Iris pigment epithelial cell (primary cell): ENCODE measurements around the gene FOXD2.
A peak's percentile ranks its signal among the peaks of the same experiment; 100 is the strongest.

ENCODE experiments used
- DNase-seq: peaks from one replicate; pipeline ENCODE4 v3.0.0-alpha.2; 2011; ENCODE audit warnings: low read depth

Gene FOXD2

DNA sequence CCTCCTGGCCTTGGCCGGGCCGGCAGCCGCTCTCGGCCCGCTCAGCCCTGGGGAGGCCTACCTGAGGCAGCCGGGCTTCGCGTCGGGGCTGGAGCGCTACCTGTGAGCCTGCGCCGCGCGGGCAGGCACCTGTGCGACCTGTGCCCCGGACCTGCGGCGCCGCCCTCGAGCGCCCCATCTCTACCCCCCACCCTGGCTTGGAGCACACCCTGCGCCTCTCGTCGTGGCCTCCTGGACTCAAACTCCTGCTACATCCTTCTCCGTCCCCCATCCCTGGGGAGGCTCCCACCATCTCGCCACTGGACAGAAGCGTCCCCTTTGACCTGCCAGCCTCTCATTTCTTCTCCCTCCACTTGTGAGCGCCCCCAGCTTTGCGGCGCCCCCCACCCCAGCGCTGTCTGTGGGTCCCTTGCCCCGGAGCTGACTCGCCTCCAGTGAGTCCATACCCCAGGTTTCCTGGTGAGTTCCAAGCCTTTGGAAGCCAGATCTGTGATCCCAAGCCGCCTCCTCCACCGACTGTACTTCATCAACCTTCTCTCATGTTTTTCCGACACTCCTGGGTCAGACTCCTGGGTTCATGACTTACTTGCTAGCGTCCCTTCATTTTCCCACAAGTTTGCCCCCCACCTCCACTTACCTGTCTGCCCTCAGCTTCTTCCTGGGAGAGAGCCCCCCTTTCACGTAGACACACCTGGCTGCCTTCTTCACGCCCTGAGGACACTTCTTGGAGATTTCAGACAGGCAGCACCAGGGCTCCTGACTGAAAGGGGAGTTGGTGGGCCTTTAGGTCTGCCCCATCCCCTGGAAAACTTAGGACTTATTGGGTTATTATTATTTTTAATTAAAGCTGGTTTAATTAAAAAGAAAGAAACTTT lies 20.4 kb upstream of the FOXD2 start:
- no peak for DNase-seq

DNA sequence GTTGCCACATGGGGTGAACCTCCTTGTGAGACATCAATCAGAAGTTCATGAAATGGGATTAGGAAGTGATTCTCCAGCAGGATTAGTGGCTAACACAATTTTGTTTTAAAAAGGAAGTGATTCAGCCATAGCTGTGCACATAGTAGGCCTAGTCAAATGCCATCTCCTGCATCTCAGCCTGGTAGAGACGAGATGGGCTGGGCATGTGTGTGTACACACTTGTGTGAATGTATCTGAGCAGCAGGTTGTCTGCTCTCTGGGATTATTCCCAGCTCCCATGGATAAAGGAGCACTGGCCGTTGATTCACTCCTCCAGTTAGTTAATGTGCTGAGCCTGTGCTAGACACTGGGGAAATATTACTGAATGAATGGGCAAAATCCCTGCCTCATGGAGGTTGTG lies 19.7 kb upstream of the FOXD2 start:
- DNase-seq, result no peak

- no peak for DNase-seq
Observed at GRCh38 chr1:47418681-47419325, 19.0 kb upstream of the FOXD2 start.

DNA sequence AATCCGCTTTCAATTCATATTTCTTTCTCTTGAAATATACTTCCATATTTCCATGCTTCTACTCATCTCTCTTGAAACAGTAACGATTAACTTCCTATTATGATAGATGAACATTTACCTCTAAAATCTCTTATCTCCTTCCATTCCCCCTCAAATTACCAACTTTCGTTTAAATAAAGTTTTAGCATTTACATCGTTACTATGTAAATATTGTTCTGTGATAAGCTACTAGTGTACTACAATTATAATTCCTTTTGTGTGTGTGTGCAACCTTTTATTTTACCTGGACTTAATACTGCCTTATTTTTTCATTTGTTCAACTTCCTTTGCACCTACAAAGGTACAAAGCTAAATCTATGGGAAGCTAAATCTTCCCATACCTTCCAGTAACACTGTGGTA lies 17.3 kb upstream of the FOXD2 start:
- no peak for DNase-seq

DNA sequence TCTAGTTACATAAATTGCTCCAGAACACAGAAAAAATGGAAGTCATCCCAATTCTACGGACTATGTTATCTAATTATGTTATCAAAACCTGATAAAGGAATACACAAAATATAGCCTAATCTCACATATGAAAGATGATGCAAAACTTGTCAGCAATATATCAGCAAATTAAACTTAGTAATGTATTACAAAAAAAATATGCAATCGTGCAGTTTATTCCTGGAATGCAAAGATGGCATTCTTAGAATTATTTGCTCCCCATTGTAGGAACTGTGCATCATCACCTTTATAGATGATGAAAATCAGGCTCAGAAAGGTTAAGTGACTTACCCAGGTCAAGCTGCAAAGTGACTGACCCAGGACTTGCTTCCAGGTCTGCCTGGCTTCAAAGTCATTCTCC lies 14.0 kb upstream of the FOXD2 start:
- no peak for DNase-seq

DNA sequence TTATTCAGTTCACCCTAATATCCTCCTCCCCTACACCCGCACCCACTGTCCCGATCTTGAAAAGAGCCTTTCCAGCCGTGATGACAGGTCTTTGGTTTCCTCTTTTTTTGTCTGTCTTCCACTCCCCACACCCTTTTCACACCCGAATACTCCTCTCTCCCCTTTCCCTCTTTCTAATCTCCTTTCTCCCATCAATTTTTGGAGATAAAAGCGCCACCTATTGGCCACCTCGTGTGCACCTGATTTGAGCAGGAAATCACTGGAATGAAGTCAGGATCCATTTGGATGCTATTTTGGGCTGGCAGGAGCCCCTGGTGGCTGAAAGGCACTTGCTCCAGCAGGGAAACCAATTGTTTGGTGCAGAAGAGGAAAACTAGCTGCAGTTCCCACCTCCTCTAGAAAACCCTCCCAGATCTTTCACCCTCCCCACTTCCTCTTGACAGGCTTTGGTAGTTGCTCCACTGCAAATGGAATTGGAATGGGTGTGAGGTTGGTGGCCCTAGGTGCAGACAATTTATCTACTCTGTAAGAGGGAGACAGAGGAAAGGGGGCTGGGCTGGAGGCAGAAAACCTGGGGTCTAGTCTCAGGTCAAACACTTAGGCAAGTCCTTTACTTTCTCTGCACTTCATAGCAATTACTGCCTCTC lies 13.4 kb upstream of the FOXD2 start:
- no peak for DNase-seq

DNA sequence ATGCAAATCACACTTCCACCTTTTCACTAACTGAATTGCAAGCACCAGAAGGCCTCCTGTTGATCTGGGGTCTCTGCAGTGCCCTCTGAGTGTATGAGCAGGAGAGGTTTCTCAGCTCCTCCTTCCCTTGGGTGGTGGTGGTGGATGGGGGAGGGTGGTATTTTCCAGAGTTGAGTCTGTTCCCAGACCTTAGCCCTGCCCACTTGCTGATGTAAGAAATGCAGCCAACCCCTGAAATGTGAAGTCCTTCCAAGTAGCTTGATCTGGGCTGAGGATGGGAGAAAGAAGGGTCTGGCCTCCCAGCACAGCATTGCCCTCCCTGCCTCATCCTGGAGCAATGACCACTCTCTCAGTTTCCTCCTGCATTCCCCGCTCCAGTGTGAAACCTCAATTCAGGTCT lies 6.3 kb upstream of the FOXD2 start:
- peak; percentile 90 for DNase-seq

DNA sequence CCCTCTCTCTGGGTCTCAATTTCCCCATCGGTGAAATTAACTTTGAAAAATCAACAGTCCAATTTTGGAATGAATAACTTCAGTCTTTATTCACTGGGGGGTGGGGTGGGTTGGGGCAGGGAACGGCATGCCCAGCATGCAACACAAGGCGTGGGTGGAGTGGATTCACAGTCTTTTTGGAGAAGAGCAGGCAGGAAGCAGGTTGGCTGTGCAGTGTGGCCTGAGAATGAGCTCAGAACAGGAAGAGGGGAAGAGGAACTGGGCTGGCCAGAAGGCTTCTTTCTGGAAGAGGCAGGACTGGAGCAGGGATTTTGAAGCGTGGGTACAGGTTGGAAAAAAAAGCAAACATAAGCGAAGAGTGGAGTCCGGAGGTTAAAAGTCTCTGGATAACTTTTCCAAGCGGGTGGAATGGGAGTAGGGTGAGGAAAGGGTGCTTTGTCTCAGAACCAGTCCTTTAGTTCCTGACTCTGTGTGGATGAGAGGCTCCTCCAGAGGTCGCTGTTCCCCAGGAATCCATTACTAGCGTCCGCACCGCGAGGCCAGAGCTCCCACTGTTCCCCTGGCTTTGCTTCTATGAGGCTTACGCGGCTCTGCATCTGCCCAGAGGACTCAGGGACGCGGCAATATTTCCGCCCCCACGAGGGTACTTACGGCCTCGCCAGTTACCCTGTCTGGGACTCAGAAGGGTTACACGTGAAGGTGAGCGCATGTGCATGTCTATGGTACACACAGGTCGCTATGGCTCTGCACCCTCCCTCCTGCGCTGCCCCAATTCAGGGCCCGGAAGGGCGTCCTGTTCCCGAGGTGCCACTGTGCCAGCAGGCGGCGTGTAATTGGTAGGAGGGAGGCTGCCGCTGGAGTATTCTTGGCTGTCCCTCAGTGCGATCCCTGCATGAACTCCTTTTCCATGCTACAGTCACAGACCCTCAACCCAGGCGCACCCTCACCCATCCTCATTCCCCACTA lies 5.5 kb upstream of the FOXD2 start:
- peak; percentile 85 for DNase-seq

DNA sequence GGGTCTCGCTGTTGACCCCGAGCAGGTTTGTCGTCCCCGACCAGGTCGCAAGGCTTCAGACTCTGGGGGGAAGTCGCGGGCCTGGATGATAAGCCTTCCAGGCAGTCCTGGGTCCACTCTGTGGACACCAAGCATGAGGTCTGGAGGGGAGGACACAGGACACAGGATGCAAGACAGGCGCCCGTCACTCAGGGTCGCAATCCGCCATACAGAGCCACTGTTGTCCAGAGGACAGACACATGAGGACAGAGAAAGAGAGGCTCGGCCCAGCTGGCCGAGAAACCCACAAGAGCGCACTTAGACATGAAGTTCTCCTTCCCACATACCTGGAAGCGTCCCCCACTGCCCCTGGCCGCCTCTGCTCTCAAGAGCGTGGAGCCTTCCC lies 4.8 kb upstream of the FOXD2 start:
- DNase-seq, result no peak

DNA sequence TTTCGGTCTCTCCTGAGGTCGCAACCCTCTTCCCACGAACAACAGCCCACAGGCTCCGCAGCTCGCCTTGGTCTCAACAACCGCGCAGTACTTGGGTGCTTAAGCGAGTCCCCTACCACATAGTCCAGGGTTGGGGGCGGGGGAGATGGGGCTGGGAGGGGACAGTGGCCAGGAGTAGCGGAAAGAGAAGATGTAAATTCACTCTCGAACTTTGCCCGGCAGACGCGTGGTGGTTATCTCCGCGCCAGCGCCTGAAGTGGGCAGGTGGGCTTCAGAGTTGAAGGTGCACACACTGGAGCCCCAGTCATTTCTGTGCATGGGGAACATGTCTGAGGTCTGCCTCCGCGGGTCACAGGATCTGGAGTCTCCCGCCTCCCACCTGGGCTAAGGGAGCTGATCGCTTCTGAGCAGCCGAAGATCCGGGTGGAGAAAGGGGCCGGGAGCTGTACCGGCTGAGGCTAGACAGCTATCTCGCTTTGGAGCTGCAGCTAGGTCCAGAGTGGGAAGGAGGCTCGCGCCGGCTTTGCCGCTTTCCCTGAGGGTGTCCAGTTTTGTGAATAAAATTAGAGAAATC lies 4.3 kb upstream of the FOXD2 start:
- DNase-seq, result no peak

DNA sequence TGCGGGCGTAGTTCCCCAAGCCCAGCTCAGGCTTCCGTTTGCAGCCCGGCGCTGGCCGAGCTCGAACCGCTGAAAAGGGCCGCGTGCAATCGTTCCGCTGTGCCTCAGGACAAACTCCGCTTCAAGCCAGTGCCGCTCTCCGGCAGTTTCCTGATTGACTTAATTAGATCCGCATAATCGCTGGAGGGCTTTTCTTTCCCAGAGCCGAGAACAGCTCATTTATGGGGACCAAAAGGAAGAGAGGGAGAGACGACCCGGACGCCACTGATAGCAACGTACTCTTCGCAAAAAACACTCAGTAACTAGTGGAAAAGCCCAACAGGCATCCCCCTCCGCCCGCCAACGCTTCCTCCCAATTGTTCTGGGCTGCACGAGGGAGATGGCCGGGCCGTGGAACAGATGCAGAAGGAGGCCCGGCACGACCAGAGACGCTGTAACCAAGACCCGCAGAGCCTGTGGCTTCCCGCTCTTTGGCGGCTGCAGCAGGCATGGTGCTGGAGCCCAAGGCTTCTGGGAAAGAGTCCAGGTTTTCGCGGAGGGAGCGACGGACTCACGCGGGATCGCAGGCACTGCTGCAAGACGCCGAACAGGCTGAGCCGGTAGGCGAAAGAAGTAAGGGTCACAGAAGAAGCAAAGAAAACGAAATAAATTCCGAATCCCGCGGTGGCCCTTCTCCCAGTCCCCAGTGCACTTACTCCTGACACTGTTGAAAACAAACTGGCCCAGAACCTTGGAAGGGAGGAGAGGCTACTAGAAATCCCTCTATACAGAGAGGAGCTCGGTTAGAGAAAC lies 3.6 kb upstream of the FOXD2 start:
- peak; percentile 77 for DNase-seq

GRCh38 chr1:47435506-47436303 lies 2.1 kb upstream of the FOXD2 start:
- no peak for DNase-seq

DNA sequence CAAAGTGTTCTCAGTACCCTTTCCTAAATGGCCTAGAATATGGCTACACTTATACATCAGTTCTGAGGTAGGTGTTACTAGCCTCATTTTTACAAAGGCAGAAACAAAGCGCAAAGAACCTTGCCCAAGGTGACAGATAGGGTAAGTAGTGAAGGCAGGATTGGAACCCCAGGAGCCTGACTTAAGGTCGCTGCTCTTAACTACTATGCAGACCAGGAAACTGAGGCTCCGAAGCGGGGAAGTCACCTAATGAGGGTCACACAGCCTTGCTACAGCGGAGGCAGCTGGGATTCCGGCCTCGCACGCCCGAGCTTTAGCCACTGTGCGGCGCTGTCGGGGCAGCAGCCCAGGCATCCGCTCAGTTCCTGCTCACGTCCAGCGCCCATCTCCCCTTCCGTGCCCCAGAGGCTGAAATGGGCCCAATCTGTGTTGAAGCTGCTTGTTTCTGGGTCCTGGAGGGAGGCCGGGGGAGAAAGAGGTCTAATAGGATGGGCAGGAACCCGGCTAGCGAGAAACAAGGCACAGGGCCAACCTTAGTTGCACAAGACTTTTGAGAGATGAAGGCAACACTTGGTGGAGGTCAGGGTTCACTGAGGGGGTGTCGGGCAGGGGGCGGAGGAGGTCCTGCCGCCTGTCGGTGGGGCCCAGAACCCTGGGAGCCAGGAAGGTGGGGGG lies 1.4 kb upstream of the FOXD2 start:
- peak; percentile 77 for DNase-seq

- DNase-seq, result no peak
Observed at GRCh38 chr1:47436979-47437446, 831 bp upstream of the FOXD2 start.

- DNase-seq, result no peak
Observed at GRCh38 chr1:47438165-47439016, 547 bp downstream of the FOXD2 start.

- DNase-seq, result no peak
Observed at GRCh38 chr1:47439017-47439818, 1.4 kb downstream of the FOXD2 start.

DNA sequence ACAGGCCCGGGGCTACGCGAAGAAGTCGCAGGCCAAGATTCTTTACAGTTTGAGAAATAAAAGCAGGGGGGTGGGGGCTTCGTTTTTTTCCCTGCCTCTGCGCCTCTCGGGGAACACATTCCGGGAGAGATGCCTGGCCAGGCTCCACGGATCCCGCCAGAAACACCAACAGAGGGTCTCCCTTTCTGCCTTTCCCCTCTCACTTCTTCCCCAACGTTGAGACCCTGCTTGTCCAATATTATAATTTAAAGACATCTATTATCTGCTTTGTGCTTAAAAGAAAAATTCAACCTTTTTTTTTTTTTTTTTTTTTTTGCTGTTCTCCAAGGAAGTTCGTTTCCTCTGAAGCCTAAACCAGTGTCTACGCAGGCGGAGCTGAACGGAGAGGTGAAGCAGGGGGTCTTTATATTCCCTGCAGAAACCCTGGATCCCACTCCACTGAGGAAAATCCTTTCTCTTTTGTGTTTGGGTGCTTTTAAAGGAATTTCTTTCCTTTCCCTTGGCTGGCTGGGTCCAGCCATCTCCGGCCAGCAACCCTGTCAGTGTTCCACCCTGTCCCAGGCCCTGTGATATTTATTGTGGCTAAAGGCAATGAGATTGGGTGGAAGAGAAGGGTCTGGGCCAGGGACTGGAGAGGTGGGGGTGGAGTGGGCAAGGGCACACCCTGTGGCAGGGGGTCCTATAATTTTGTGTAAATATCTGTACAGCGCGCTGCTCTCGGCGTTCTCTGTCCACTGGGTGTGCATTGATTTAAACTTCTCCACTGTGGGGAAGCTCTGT lies 2.2 kb downstream of the FOXD2 start:
- no peak for DNase-seq
